Measurements from ENCODE around the gene IGSF23. TPM values are rescaled to one million over a fixed set of nuclear protein-coding genes. Genes with fewer than 3 reads are reported as not detected.

Gene IGSF23
- total RNA-seq, 1 experiment from 2014 or later, result not detected

- no peaks in the 10 kb centered on the region for H3K79me1 ChIP-seq (ENCODE audit: insufficient read depth, low read depth, low read length, poor library complexity, severe bottlenecking)
- TF ChIP-seq CTCF (conservative IDR thresholded peaks at IDR 0.05), result no peak
- DNase-seq, result no peak
- H2BK12ac ChIP-seq (ENCODE audit: insufficient read length, low read depth, low read length), result no peak overlapping the region
- Mint-ChIP-seq H3K4me1 (peaks cover 10 to 12% of the 10 kb centered on the region in 2 experiments), H3K27me3 (ENCODE audit: low read depth) (no peaks in the 10 kb centered on the region; the same call in none of the 2 replicates), H3K9me3 (no peaks in the 10 kb centered on the region), H3K27ac (no peak overlapping the region), H3K4me3 (no peak overlapping the region), H3K36me3 (ENCODE audit: insufficient read depth in 1 of 3, low read depth in 3 of 3) (peaks cover 8 to 27% (median 18%) of the 10 kb centered on the region in 3 experiments; a peak in 6 of 7 replicates)
- H3K27ac ChIP-seq (ENCODE audit: insufficient read length, low read depth, low read length), result no peak overlapping the region
- H3K9ac ChIP-seq (ENCODE audit: extremely low read depth, insufficient read length, low read length), result no peak overlapping the region
- H3T11ph ChIP-seq (ENCODE audit: low read length), result no peak overlapping the region
- H3K4me2 ChIP-seq (ENCODE audit: insufficient read depth, insufficient read length, low read length), result no peak overlapping the region
- H3K9me3 ChIP-seq (ENCODE audit: control insufficient read depth, low read depth, low read length), result no peaks in the 10 kb centered on the region
- H4K5ac ChIP-seq (ENCODE audit: insufficient read length, low read depth, low read length), result no peak overlapping the region
- no peaks in the 10 kb centered on the region for H3K27me3 ChIP-seq (ENCODE audit: insufficient read depth, low read length)
- no peak overlapping the region for H2BK15ac ChIP-seq (ENCODE audit: low read depth, low read length)
- no peak overlapping the region for H2BK20ac ChIP-seq (ENCODE audit: low read depth, low read length, poor library complexity, severe bottlenecking)
- H3K23ac ChIP-seq (ENCODE audit: insufficient read length, low read depth, low read length), result no peak overlapping the region
- no peak overlapping the region for H2AFZ ChIP-seq (ENCODE audit: low read length)
- no peak overlapping the region for H2BK120ac ChIP-seq (ENCODE audit: low read depth, low read length, poor library complexity, severe bottlenecking)
- H3K4ac ChIP-seq (ENCODE audit: low read depth, low read length), result no peak overlapping the region
- H3K14ac ChIP-seq (ENCODE audit: insufficient read depth, low read length), result no peak overlapping the region
- no peak overlapping the region for H2AK5ac ChIP-seq (ENCODE audit: insufficient read length, low read length)
- no peak overlapping the region for H2BK5ac ChIP-seq (ENCODE audit: insufficient read length, low read length)
- H3K56ac ChIP-seq (ENCODE audit: insufficient read length, low read depth, low read length), result no peak overlapping the region
- H4K20me1 ChIP-seq (ENCODE audit: control insufficient read depth, insufficient read depth, insufficient read length), result no peaks in the 10 kb centered on the region
- no peak overlapping the region for H4K91ac ChIP-seq (ENCODE audit: insufficient read length, low read depth, low read length)
- WGBS (ENCODE audit: extremely low coverage, insufficient read length, low lambda C conversion rate), result no CpG with 5 or more reads among the region's 10 CpGs
- H3K79me2 ChIP-seq (ENCODE audit: insufficient read depth, low read length), result no peaks in the 10 kb centered on the region
- H4K8ac ChIP-seq (replicated peaks; ENCODE audit: insufficient read length, low read depth, low read length), result no peak overlapping the region
- no peaks in the 10 kb centered on the region for H3K23me2 ChIP-seq (ENCODE audit: insufficient read length, low read depth, low read length, poor library complexity, severe bottlenecking)
- no peak overlapping the region for H3K18ac ChIP-seq (ENCODE audit: insufficient read length, low read depth, low read length)
- no peaks in the 10 kb centered on the region for H3K4me1 ChIP-seq (ENCODE audit: insufficient read depth, low read length)
Measured at GRCh38 chr19:44664976-44665375, 51.6 kb downstream of the IGSF23 start.

All from H9 (cell line).